HepG2 (cell line): Measurements from ENCODE around the gene GCNT4. TPM values are rescaled to one million over a fixed set of nuclear protein-coding genes. Genes with fewer than 3 reads are reported as not detected.

Source experiments
- ATAC-seq: fragments of 200-7000 bp; cut with Tn5 transposase; 3 replicates; pipeline ENCODE4 v1.9.1; 2020; ENCODE audit warnings: mild to moderate bottlenecking, moderate library complexity
- BruUV-seq: library from RNA; stranded (reverse); fragments of 400-500 nt; replicated peaks from 2 replicates; lab custom pipeline; 2021; lab: Mats Ljungman, UMichigan
- CTCF ChIA-PET: fragments of 300-600 bp; formaldehyde crosslinking; extraction: SDS; loops from one replicate; lab custom pipeline; 2021; ENCODE audit warnings: low total read pairs, inconsistent platforms, low intra/inter-chr PET ratio; lab: Yijun Ruan, JAX
- POLR2A ChIA-PET: fragments of 350-600 bp; sonication (Branson Sonifier 250); formaldehyde crosslinking; loops from one replicate; lab custom pipeline; 2020; ENCODE audit warnings: antibody characterized with exemption, inconsistent platforms; lab: Yijun Ruan, JAX
- DNase-seq: peaks from one replicate; pipeline ENCODE4 v3.0.0-alpha.2; 2015; ENCODE audit warnings: low spot score
- FAIRE-seq: peaks from 3 replicates; lab custom pipeline; 2011; peaks lifted over from hg19 to GRCh38; lab: Jason Lieb, UNC
- H2AFZ ChIP-seq: one replicate; pipeline ENCODE4 v1.6.1; 2011; ENCODE audit warnings: low read length, inconsistent platforms
- H3K27ac ChIP-seq: fragments of 300-600 bp; 3 replicates; pipeline ENCODE4 v1.8.0; 2011; ENCODE audit warnings: mixed run types, mild to moderate bottlenecking, mixed read lengths, low read length, inconsistent platforms; ENCODE audit not compliant: insufficient read depth; ENCODE audit errors: extremely low read length
- H3K27me3 ChIP-seq, 2 experiments: fragments of 200-600 bp in 1 of 2; 2 replicates in 1 of 2; 3 replicates in 1 of 2; pipeline versions ENCODE4 v1.6.0 to v1.8.0; 2011; ENCODE audit warnings: low read length in 2 of 2, mild to moderate bottlenecking in 2 of 2, moderate library complexity in 2 of 2, inconsistent platforms in 1 of 2; ENCODE audit not compliant: insufficient read depth in 2 of 2, control insufficient read depth in 1 of 2
- H3K36me3 ChIP-seq, 2 experiments: fragments of 200-600 bp in 1 of 2; replicated peaks in 1 of 2; 2 replicates in 1 of 2; 3 replicates in 1 of 2; pipeline versions ENCODE4 v1.5.1 to v1.8.0; 2011; ENCODE audit warnings: low read length in 2 of 2, inconsistent platforms in 1 of 2; ENCODE audit not compliant: insufficient read depth in 2 of 2, control insufficient read depth in 1 of 2
- H3K4me1 ChIP-seq: 2 replicates; pipeline ENCODE4 v1.5.1; 2012; ENCODE audit warnings: low read length, inconsistent platforms; ENCODE audit not compliant: insufficient read depth
- H3K4me2 ChIP-seq: 2 replicates; pipeline ENCODE4 v1.6.0; 2011; ENCODE audit warnings: low read depth, low read length, inconsistent platforms
- H3K4me3 ChIP-seq, 3 experiments: fragments of 200-600 bp in 1 of 3; sonication (generic), shearing (Covaris generic) in 1 of 3; replicated peaks in 1 of 3; 2 replicates each; pipeline ENCODE4 v1.5.1; 2011 to 2016; ENCODE audit warnings: low read length in 3 of 3, inconsistent platforms in 2 of 3, low read depth in 2 of 3, mild to moderate bottlenecking in 2 of 3, control low read depth in 1 of 3, mixed read lengths in 1 of 3; ENCODE audit not compliant: insufficient read depth in 1 of 3
- H3K79me2 ChIP-seq: one replicate; pipeline ENCODE4 v1.6.1; 2011; ENCODE audit warnings: low read length, inconsistent platforms; ENCODE audit not compliant: insufficient read depth
- H3K9ac ChIP-seq: 2 replicates; pipeline ENCODE4 v1.6.0; 2011; ENCODE audit warnings: mild to moderate bottlenecking, low read depth, low read length, inconsistent platforms; ENCODE audit not compliant: insufficient read depth
- H3K9me3 ChIP-seq: 2 replicates; pipeline ENCODE4 v1.5.1; 2012; ENCODE audit warnings: mild to moderate bottlenecking, low read length
- H4K20me1 ChIP-seq: 2 replicates; pipeline ENCODE4 v1.6.0; 2011; ENCODE audit warnings: inconsistent platforms, mild to moderate bottlenecking, low read length, moderate library complexity; ENCODE audit not compliant: insufficient read depth
- CHCHD3 ChIP-seq: sonication (generic); formaldehyde crosslinking; IDR thresholded peaks from 2 replicates; pipeline ENCODE4 v1.8.0; 2022; ENCODE audit warnings: mild to moderate bottlenecking, missing genetic modification reagents, moderate library complexity
- HNRNPLL ChIP-seq: fragments of 200-400 bp; formaldehyde crosslinking; IDR thresholded peaks from 2 replicates; pipeline ENCODE4 v1.6.1; 2017; ENCODE audit warnings: mild to moderate bottlenecking, low read depth, low read length; ENCODE audit not compliant: poor library complexity, severe bottlenecking
- HOXA9 ChIP-seq: sonication (generic); formaldehyde crosslinking; IDR thresholded peaks from 2 replicates; pipeline ENCODE4 v1.8.1; 2022; ENCODE audit warnings: missing genetic modification reagents, mild to moderate bottlenecking, moderate library complexity, borderline replicate concordance
- MTA1 ChIP-seq: sonication (generic); formaldehyde crosslinking; IDR thresholded peaks from 2 replicates; pipeline ENCODE4 v1.4.0; 2020; ENCODE audit warnings: missing genetic modification reagents, mild to moderate bottlenecking, borderline replicate concordance
- NR2F1 ChIP-seq, 2 experiments: fragments of 450-650 bp in 1 of 2; formaldehyde crosslinking in 1 of 2; IDR thresholded peaks; 2 replicates each; pipeline versions ENCODE4 v1.5.0 to v1.6.1; 2016 to 2020; ENCODE audit warnings: mild to moderate bottlenecking in 1 of 2, missing compliant biosample characterization in 1 of 2, missing genetic modification reagents in 1 of 2, moderate library complexity in 1 of 2
- SALL2 ChIP-seq: sonication (generic); formaldehyde crosslinking; IDR thresholded peaks from 2 replicates; pipeline ENCODE4 v1.8.1; 2023; ENCODE audit warnings: mild to moderate bottlenecking, missing genetic modification reagents, inconsistent platforms
- SP4 ChIP-seq: sonication (generic); formaldehyde crosslinking; IDR thresholded peaks from 2 replicates; pipeline ENCODE4 v1.8.1; 2023; ENCODE audit warnings: mild to moderate bottlenecking, missing genetic modification reagents
- UBTF ChIP-seq: sonication (generic); formaldehyde crosslinking; IDR thresholded peaks from 2 replicates; pipeline ENCODE4 v1.4.0; 2020; ENCODE audit warnings: mild to moderate bottlenecking, missing genetic modification reagents
- ZNF292 ChIP-seq: sonication (generic); formaldehyde crosslinking; IDR thresholded peaks from 2 replicates; pipeline ENCODE4 v1.8.1; 2022; ENCODE audit warnings: mild to moderate bottlenecking, low read depth, missing genetic modification reagents, borderline replicate concordance
- ZNF451 ChIP-seq: sonication (generic); formaldehyde crosslinking; IDR thresholded peaks from 2 replicates; pipeline ENCODE4 v1.5.0; 2020; ENCODE audit warnings: mild to moderate bottlenecking, missing genetic modification reagents
- ZNF660 ChIP-seq: sonication (generic); formaldehyde crosslinking; IDR thresholded peaks from 2 replicates; pipeline ENCODE4 v1.5.1; 2020; ENCODE audit warnings: mild to moderate bottlenecking, low read depth, missing genetic modification reagents, borderline replicate concordance
- WGBS: methylation state at CpG from one replicate; pipeline ENCODE4 v1.1.6; 2017; ENCODE audit warnings: low lambda C conversion rate; 5-methylcytosine and 5-hydroxymethylcytosine counted together
- in situ Hi-C: cut with HindIII; loops from 2 replicates; pipeline ENCODE4 v1.10.0; 2017; ENCODE audit warnings: low pct_unique_long_range_greater_than_20kb; ENCODE audit not compliant: extremely low pct_ligation_motif_present
- intact Hi-C: fragments of 100-400 bp; cut with micrococcal nuclease; formaldehyde crosslinking; loops from one replicate; pipeline ENCODE4 v1.10.0; 2022; ENCODE audit not compliant: unreplicated experiment
- polyA plus RNA-seq, 8 experiments: library from polyadenylated mRNA; depleted of rRNA in 3 of 8; stranded (reverse) in 7 of 8; unstranded in 1 of 8; fragments of >200 nt; fragmentation: Illumina TruSeq in 4 of 8; extraction: Trizol in 4 of 8; gene quantifications; 2 replicates each; pipeline versions ENCODE4 v1.2.1 to v1.2.3, GENCODE V29; 2011 to 2016; ENCODE audit warnings: low read depth in 4 of 8, missing spikeins in 1 of 8, mixed read lengths in 1 of 8; ENCODE audit not compliant: insufficient read depth in 1 of 8
- total RNA-seq, 5 experiments: library from RNA; depleted of rRNA; stranded (reverse); fragments of >200 nt; fragmentation: Illumina TruSeq; extraction: Trizol; gene quantifications; 2 replicates each; pipeline ENCODE4 v1.2.3, GENCODE V29; 2016; ENCODE audit warnings: low read depth in 1 of 5
- TF ChIP-seq, protein P1 (sequence below): sonication (generic); formaldehyde crosslinking; IDR thresholded peaks from 2 replicates; pipeline ENCODE4 v1.8.1; 2023; ENCODE audit warnings: mild to moderate bottlenecking, missing genetic modification reagents
- TF ChIP-seq, protein P2 (sequence below): fragments of 450-650 bp; IDR thresholded peaks from 2 replicates; pipeline ENCODE4 v1.6.1; 2016
- TF ChIP-seq, protein P3 (sequence below): sonication (generic); formaldehyde crosslinking; conservative IDR thresholded peaks from 2 replicates; pipeline ENCODE4 v1.4.0; 2020; ENCODE audit warnings: missing genetic modification reagents
- TF ChIP-seq, protein P4 (sequence below): sonication (generic); formaldehyde crosslinking; IDR thresholded peaks from 2 replicates; pipeline ENCODE4 v1.4.0; 2020; ENCODE audit warnings: missing genetic modification reagents, mild to moderate bottlenecking, borderline replicate concordance

The GCNT4 gene
- total and polyA plus RNA-seq, 2 of the 13 experiments (the other 11 are each of a cell fraction or from before 2014, with no cell fraction given) = 0.22 to 0.38 TPM

- no peak overlapping the region for H3K27ac ChIP-seq
- FAIRE-seq (no peak), DNase-seq (no peak), ATAC-seq (no peak)
- intact Hi-C loops = no loop called here
- no peak overlapping the region for H3K9ac ChIP-seq
- H3K4me1 ChIP-seq = peaks cover 13% of the 10 kb centered on the region; the same call in 1 of the 2 replicates
- no peak overlapping the region for H2AFZ ChIP-seq
- H3K36me3 ChIP-seq = no peaks in the 10 kb centered on the region
- no peaks in the 10 kb centered on the region for H3K79me2 ChIP-seq
- no TSS peak for BruUV-seq
- ChIA-PET CTCF (no interaction called here), POLR2A (no interaction called here)
- in situ Hi-C loops = no loop called here
- H3K4me2 ChIP-seq = no peak overlapping the region
- TF ChIP-seq CHCHD3 (no peak), NR2F1 (CRISPR knock-in tag; IDR thresholded peaks at IDR 0.05) (no peak), HNRNPLL (no peak), UBTF (CRISPR knock-in tag) (no peak), ZNF660 (CRISPR knock-in tag) (no peak), ZNF451 (CRISPR knock-in tag) (no peak), ZNF292 (no peak), HOXA9 (CRISPR knock-in tag) (no peak), SP4 (CRISPR knock-in tag) (no peak), SALL2 (CRISPR knock-in tag) (no peak), MTA1 (CRISPR knock-in tag) (no peak)
- TF ChIP-seq, protein P1, sequence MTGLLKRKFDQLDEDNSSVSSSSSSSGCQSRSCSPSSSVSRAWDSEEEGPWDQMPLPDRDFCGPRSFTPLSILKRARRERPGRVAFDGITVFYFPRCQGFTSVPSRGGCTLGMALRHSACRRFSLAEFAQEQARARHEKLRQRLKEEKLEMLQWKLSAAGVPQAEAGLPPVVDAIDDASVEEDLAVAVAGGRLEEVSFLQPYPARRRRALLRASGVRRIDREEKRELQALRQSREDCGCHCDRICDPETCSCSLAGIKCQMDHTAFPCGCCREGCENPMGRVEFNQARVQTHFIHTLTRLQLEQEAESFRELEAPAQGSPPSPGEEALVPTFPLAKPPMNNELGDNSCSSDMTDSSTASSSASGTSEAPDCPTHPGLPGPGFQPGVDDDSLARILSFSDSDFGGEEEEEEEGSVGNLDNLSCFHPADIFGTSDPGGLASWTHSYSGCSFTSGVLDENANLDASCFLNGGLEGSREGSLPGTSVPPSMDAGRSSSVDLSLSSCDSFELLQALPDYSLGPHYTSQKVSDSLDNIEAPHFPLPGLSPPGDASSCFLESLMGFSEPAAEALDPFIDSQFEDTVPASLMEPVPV = no peak
- TF ChIP-seq, protein P2, sequence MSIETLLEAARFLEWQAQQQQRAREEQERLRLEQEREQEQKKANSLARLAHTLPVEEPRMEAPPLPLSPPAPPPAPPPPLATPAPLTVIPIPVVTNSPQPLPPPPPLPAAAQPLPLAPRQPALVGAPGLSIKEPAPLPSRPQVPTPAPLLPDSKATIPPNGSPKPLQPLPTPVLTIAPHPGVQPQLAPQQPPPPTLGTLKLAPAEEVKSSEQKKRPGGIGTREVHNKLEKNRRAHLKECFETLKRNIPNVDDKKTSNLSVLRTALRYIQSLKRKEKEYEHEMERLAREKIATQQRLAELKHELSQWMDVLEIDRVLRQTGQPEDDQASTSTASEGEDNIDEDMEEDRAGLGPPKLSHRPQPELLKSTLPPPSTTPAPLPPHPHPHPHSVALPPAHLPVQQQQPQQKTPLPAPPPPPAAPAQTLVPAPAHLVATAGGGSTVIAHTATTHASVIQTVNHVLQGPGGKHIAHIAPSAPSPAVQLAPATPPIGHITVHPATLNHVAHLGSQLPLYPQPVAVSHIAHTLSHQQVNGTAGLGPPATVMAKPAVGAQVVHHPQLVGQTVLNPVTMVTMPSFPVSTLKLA = no peak
- TF ChIP-seq, protein P3, sequence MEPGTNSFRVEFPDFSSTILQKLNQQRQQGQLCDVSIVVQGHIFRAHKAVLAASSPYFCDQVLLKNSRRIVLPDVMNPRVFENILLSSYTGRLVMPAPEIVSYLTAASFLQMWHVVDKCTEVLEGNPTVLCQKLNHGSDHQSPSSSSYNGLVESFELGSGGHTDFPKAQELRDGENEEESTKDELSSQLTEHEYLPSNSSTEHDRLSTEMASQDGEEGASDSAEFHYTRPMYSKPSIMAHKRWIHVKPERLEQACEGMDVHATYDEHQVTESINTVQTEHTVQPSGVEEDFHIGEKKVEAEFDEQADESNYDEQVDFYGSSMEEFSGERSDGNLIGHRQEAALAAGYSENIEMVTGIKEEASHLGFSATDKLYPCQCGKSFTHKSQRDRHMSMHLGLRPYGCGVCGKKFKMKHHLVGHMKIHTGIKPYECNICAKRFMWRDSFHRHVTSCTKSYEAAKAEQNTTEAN (CRISPR knock-in tag) = no peak
- TF ChIP-seq, protein P4, sequence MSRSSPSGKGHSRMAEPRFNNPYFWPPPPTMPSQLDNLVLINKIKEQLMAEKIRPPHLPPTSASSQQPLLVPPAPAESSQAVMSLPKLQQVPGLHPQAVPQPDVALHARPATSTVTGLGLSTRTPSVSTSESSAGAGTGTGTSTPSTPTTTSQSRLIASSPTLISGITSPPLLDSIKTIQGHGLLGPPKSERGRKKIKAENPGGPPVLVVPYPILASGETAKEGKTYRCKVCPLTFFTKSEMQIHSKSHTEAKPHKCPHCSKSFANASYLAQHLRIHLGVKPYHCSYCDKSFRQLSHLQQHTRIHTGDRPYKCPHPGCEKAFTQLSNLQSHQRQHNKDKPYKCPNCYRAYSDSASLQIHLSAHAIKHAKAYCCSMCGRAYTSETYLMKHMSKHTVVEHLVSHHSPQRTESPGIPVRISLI (CRISPR knock-in tag) = no peak
- 41% methylated on average over 5 of the region's 5 CpGs for whole genome bisulfite sequencing
- H3K27me3 ChIP-seq = no peaks in the 10 kb centered on the region
- no peaks in the 10 kb centered on the region for H4K20me1 ChIP-seq
- no peaks in the 10 kb centered on the region for H3K9me3 ChIP-seq
- H3K4me3 ChIP-seq = no peak overlapping the region
Measured at GRCh38 chr5:75078027-75078426, 25.7 kb upstream of the GCNT4 start.
